ACC112 (cell line): ENCODE data around the gene SEC11A.
A peak's percentile ranks its signal among the peaks of the same experiment; 100 is the strongest.
"Not testable (repeated sequence)": the region's sequence is repeated elsewhere in the genome, so short reads cannot be mapped to it uniquely, and the experiment has no call there.

ENCODE experiments used
- H2AFZ ChIP-seq: fragments of 200-600 bp; sonication (generic); one replicate; pipeline ENCODE4 v1.6.0; 2017; ENCODE audit warnings: antibody characterized with exemption, low read length; ENCODE audit not compliant: unreplicated experiment
- H3K27ac ChIP-seq: fragments of 200-600 bp; sonication (generic); 2 replicates; pipeline ENCODE4 v1.5.1; 2014; ENCODE audit warnings: low read depth, mild to moderate bottlenecking, antibody characterized with exemption, low read length, moderate library complexity
- H3K27me3 ChIP-seq: fragments of 200-600 bp; sonication (generic); 2 replicates; pipeline ENCODE4 v1.6.1; 2014; ENCODE audit warnings: mild to moderate bottlenecking, antibody characterized with exemption, low read length, moderate library complexity, mixed read lengths; ENCODE audit not compliant: insufficient read depth
- H3K36me3 ChIP-seq: fragments of 200-600 bp; sonication (generic); 2 replicates; pipeline ENCODE4 v1.6.1; 2016; ENCODE audit warnings: mild to moderate bottlenecking, antibody characterized with exemption, low read length, moderate library complexity, mixed read lengths; ENCODE audit not compliant: insufficient read depth
- H3K4me1 ChIP-seq: fragments of 200-600 bp; sonication (generic); one replicate; pipeline ENCODE4 v1.6.1; 2016; ENCODE audit warnings: low read length, mixed read lengths; ENCODE audit not compliant: insufficient read depth, unreplicated experiment, control insufficient read depth
- H3K4me3 ChIP-seq: fragments of 200-600 bp; sonication (generic); 2 replicates; pipeline ENCODE4 v1.5.1; 2014; ENCODE audit warnings: mild to moderate bottlenecking, low read depth, low read length
- H3K79me2 ChIP-seq: fragments of 200-600 bp; sonication (generic); one replicate; pipeline ENCODE4 v1.6.0; 2016; ENCODE audit warnings: low read length; ENCODE audit not compliant: control insufficient read depth, unreplicated experiment, insufficient read depth

The SEC11A gene

GRCh38 chr15:84716036-84716732 lies at the start of gene SEC11A:
Gene SEC11A, minus strand, starts transcription at chr15:84716139. Its CDS starts 64 bp downstream, at chr15:84716075.
- Histone ChIP-seq H3K4me3 (peak within 1 kb of the TSS; percentile 78), H3K27me3 (no peaks in the 10 kb centered on the region), H3K79me2 (peaks cover 41% of the 10 kb centered on the region), H3K27ac (peak within 1 kb of the TSS; percentile 72), H3K36me3 (no peaks in the 10 kb centered on the region), H3K4me1 (peaks cover 15% of the 10 kb centered on the region), H2AFZ (peak within 1 kb of the TSS; percentile 86)

- Histone ChIP-seq H3K79me2 (peaks cover 76% of the 10 kb centered on the region), H3K4me1 (peaks cover 8% of the 10 kb centered on the region), H3K4me3 (no peak overlapping the region), H3K27me3 (no peaks in the 10 kb centered on the region), H3K36me3 (peaks cover 4% of the 10 kb centered on the region; the same call in 1 of the 2 replicates), H2AFZ (no peak overlapping the region), H3K27ac (no peak overlapping the region)
Measured at GRCh38 chr15:84765675-84766074, 49.7 kb upstream of the SEC11A start.

GRCh38 chr15:84764989-84765388 lies 49.0 kb upstream of the SEC11A start:
- Histone ChIP-seq H3K27me3 (no peaks in the 10 kb centered on the region), H3K27ac (no peak overlapping the region), H3K4me1 (peaks cover 8% of the 10 kb centered on the region), H3K36me3 (peaks cover 4% of the 10 kb centered on the region; the same call in 1 of the 2 replicates), H2AFZ (no peak overlapping the region), H3K79me2 (peaks cover 76% of the 10 kb centered on the region), H3K4me3 (no peak overlapping the region)

- Histone ChIP-seq H3K36me3 (peaks cover 4% of the 10 kb centered on the region; the same call in 1 of the 2 replicates), H3K79me2 (peaks cover 78% of the 10 kb centered on the region), H3K4me1 (peaks cover 8% of the 10 kb centered on the region), H3K4me3 (no peak overlapping the region), H3K27me3 (no peaks in the 10 kb centered on the region), H2AFZ (no peak overlapping the region), H3K27ac (no peak overlapping the region)
Measured at GRCh38 chr15:84764585-84764984, 48.6 kb upstream of the SEC11A start.

- H3K79me2 ChIP-seq = peaks cover 86% of the 10 kb centered on the region
- no peaks in the 10 kb centered on the region for H3K27me3 ChIP-seq
- no peak overlapping the region for H3K4me3 ChIP-seq
- H2AFZ ChIP-seq = no peak overlapping the region
- peaks cover 8% of the 10 kb centered on the region for H3K4me1 ChIP-seq
- no peaks in the 10 kb centered on the region; the same call in 1 of the 2 replicates for H3K36me3 ChIP-seq
- H3K27ac ChIP-seq = no peak overlapping the region
Measured at GRCh38 chr15:84762840-84763572, 47.1 kb upstream of the SEC11A start.

- Histone ChIP-seq H3K27ac (no peak overlapping the region), H3K27me3 (no peaks in the 10 kb centered on the region), H3K4me3 (no peak overlapping the region), H2AFZ (no peak overlapping the region), H3K79me2 (peaks cover 95% of the 10 kb centered on the region), H3K36me3 (no peaks in the 10 kb centered on the region; the same call in 1 of the 2 replicates), H3K4me1 (peaks cover 8% of the 10 kb centered on the region)
Measured at GRCh38 chr15:84761607-84762131, 45.7 kb upstream of the SEC11A start.

GRCh38 chr15:84760219-84760618 lies 44.3 kb upstream of the SEC11A start:
- no peak overlapping the region for H2AFZ ChIP-seq
- peaks cover 12% of the 10 kb centered on the region for H3K4me1 ChIP-seq
- H3K4me3 ChIP-seq = no peak overlapping the region
- H3K79me2 ChIP-seq = peaks cover 97% of the 10 kb centered on the region
- no peaks in the 10 kb centered on the region for H3K27me3 ChIP-seq
- no peak overlapping the region for H3K27ac ChIP-seq
- no peaks in the 10 kb centered on the region for H3K36me3 ChIP-seq

GRCh38 chr15:84759018-84759417 lies 43.1 kb upstream of the SEC11A start:
- Histone ChIP-seq H3K36me3 (peaks cover 1% of the 10 kb centered on the region; the same call in 1 of the 2 replicates), H2AFZ (no peak overlapping the region), H3K4me1 (peaks cover 12% of the 10 kb centered on the region), H3K27me3 (no peaks in the 10 kb centered on the region), H3K27ac (no peak overlapping the region), H3K79me2 (peaks cover 97% of the 10 kb centered on the region), H3K4me3 (no peak overlapping the region)

GRCh38 chr15:84755736-84756527 lies 40.0 kb upstream of the SEC11A start:
- peaks cover 6% of the 10 kb centered on the region; the same call in 1 of the 2 replicates for H3K36me3 ChIP-seq
- H2AFZ ChIP-seq = no peak overlapping the region
- no peak overlapping the region for H3K27ac ChIP-seq
- H3K79me2 ChIP-seq = peaks cover 96% of the 10 kb centered on the region
- H3K4me1 ChIP-seq = peaks cover 20% of the 10 kb centered on the region
- no peaks in the 10 kb centered on the region for H3K27me3 ChIP-seq
- H3K4me3 ChIP-seq = no peak overlapping the region

- H2AFZ ChIP-seq, H3K4me3 ChIP-seq, H3K27me3 ChIP-seq, H3K27ac ChIP-seq, H3K36me3 ChIP-seq: not testable (repeated sequence)
- peaks cover 20% of the 10 kb centered on the region for H3K4me1 ChIP-seq
- peaks cover 96% of the 10 kb centered on the region for H3K79me2 ChIP-seq
Measured at GRCh38 chr15:84754889-84755288, 39.0 kb upstream of the SEC11A start.
